Bronchial epithelial cell (primary cell): ENCODE results near the gene REM2. TPM values are rescaled to one million over a fixed set of nuclear protein-coding genes. Genes with fewer than 3 reads are reported as not detected.
A peak's percentile ranks its signal among the peaks of the same experiment; 100 is the strongest.

Source experiments
- DNase-seq: peaks from one replicate; pipeline ENCODE4 v3.0.0-alpha.2; 2010; ENCODE audit warnings: low read depth
- FAIRE-seq: peaks from 2 replicates; lab custom pipeline; 2011; peaks lifted over from hg19 to GRCh38; lab: Jason Lieb, UNC
- H3K27me3 ChIP-seq: 2 replicates; pipeline ENCODE4 v1.5.1; 2011; ENCODE audit warnings: low read length; ENCODE audit not compliant: control insufficient read depth, insufficient read depth
- H3K36me3 ChIP-seq: 2 replicates; pipeline ENCODE4 v1.5.1; 2011; ENCODE audit warnings: low read length; ENCODE audit not compliant: control insufficient read depth, insufficient read depth
- H3K4me3 ChIP-seq: 2 replicates; pipeline ENCODE4 v1.5.1; 2011; ENCODE audit warnings: mild to moderate bottlenecking, low read depth, low read length, control low read depth
- total RNA-seq: library from RNA; depleted of rRNA; stranded (reverse); fragments of >200 nt; gene quantifications from 2 replicates; pipeline ENCODE4 v1.2.1, GENCODE V29; 2014
- TF ChIP-seq, protein P1 (sequence below): IDR thresholded peaks from 2 replicates; pipeline ENCODE4 v1.5.1; 2011; ENCODE audit warnings: mild to moderate bottlenecking, moderate library complexity, low read length, control low read depth, inconsistent platforms; ENCODE audit not compliant: insufficient read depth, severe bottlenecking

Gene REM2, protein sequence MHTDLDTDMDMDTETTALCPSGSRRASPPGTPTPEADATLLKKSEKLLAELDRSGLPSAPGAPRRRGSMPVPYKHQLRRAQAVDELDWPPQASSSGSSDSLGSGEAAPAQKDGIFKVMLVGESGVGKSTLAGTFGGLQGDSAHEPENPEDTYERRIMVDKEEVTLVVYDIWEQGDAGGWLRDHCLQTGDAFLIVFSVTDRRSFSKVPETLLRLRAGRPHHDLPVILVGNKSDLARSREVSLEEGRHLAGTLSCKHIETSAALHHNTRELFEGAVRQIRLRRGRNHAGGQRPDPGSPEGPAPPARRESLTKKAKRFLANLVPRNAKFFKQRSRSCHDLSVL
- under 0.01 TPM in 1 of 2 replicates, not detected in the other for total RNA-seq

DNA sequence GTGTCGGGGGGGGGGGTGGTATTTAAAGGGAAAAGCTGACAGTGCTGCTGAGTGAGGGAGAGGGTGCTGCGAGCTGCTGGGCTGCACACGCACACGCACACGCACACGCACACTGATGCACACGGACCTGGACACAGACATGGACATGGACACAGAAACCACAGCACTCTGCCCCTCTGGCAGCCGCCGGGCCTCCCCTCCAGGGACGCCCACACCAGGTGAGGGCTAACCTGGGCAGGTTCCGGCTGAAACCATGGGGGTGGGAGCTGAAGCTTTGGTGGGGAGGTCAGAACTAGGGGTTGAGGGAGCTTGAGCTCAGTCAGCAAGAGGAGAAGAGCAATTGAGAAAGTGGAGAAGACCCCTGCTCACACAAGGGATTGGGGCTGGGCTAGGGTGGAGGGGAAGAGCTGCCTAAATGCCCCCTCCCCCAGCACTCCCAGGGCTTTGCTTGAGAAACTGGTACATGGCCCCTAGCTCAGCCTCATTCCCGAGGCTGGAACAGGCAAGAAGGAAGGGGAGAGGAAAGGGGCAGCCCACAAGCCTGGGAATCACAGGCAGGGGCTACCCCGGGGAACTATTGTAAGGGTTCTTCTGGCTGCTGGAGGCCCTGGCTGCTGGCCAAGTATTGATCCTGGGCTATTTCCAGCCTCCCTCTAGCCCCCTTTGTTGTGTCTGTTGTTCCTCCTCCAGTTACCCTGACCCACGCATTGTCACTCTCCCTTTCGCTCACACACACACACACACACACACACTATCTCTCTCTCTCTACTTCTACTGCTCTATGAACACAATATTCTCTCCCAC is at the start of gene REM2:
TSS of gene REM2 (plus strand) at position 50 of the 804 bp plus-strand sequence. CDS start at position 116, 66 bp downstream.
- TF ChIP-seq, protein P1, sequence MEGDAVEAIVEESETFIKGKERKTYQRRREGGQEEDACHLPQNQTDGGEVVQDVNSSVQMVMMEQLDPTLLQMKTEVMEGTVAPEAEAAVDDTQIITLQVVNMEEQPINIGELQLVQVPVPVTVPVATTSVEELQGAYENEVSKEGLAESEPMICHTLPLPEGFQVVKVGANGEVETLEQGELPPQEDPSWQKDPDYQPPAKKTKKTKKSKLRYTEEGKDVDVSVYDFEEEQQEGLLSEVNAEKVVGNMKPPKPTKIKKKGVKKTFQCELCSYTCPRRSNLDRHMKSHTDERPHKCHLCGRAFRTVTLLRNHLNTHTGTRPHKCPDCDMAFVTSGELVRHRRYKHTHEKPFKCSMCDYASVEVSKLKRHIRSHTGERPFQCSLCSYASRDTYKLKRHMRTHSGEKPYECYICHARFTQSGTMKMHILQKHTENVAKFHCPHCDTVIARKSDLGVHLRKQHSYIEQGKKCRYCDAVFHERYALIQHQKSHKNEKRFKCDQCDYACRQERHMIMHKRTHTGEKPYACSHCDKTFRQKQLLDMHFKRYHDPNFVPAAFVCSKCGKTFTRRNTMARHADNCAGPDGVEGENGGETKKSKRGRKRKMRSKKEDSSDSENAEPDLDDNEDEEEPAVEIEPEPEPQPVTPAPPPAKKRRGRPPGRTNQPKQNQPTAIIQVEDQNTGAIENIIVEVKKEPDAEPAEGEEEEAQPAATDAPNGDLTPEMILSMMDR = no peak
- FAIRE-seq (no peak), DNase-seq (no peak)
- Histone ChIP-seq H3K36me3 (peaks cover 7% of the 10 kb centered on the region), H3K4me3 (no peak within 1 kb of the TSS), H3K27me3 (no peaks in the 10 kb centered on the region)

DNA sequence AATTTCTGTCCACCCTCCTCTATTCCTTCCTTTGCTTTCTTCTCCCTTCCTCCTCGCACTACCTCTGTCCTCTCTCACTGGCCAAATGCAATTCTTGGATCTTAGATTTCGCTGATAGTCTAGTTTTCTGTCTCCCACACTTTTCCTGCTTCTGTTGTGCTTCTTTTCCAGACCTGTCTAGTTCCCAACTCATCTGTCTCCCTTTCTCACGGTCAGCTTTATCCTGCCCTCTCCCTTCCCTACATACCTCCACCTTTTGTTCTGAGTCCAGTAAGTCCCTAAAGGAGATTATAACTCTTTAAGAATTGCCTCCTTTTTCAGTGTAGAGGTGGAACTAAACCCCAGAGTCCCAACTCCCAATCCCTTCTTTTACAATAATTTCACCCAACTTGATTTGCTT is 47.5 kb upstream of the REM2 start:
- TF ChIP-seq, protein P1 = no peak
- Histone ChIP-seq H3K4me3 (no peak overlapping the region), H3K36me3 (peaks cover 9% of the 10 kb centered on the region), H3K27me3 (no peaks in the 10 kb centered on the region)
- FAIRE-seq (no peak), DNase-seq (no peak)

DNA sequence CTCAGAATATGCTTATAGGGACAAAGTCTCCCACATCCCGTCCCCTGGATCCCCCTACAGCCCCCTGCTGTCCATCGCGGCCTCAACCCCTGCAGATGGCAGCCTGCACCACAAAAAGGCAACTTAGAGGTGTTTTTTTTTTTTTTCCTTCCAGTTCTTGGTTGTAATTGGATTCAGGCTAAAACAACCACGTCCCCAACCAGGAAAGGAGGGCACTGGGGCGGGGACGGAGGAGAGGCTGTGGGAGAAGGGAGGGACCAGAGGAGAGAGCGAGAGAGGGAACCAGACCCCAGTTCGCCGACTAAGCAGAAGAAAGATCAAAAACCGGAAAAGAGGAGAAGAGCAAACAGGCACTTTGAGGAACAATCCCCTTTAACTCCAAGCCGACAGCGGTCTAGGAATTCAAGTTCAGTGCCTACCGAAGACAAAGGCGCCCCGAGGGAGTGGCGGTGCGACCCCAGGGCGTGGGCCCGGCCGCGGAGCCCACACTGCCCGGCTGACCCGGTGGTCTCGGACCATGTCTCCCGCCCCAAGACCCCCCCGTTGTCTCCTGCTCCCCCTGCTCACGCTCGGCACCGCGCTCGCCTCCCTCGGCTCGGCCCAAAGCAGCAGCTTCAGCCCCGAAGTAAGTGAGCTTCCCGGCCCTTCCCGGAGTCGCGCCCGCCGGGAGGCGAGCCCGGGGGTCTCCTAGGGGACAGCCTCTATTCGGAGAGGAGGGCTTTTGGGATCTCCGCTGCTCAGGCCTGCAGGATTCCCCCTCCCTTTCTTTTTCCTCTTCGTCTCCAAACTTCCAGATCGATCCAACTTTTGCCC is 46.5 kb upstream of the REM2 start, which contains the start of gene MMP14:
TSS of gene MMP14 (plus strand) at position 285 of the 813 bp plus-strand sequence. CDS start at position 518, 233 bp downstream.
- DNase-seq = peak; percentile 50

DNA sequence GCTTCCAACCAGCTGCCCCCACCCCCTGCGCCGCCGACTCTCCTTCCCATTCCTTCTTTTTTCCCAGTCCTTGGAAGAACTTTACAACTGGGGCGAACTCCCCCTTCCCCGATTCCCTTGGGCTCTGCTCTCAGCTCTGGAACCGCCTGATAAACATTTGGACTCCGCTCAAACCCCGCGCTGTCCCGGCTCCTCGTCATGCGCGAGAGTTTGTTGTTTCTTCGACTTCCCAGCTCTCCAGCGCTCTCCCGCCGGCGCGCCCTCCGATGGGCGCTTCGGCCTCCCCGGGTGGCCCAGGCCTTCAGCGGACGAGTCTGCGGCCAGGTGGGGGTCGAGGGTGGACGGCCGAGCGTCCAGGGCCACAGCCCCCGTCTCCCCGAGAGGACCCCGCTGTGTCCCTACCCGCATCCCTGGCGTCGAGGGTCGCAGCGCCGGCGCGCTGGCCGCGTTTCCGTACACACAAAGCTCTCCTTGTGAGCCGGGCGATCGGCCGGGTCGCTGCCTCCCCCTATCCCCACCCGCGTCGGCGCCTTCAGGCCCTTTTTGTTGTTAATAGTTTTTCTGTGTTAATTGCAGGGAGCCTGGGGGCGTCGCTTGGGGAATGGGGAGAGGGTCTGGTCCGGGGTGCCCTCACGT is 45.8 kb upstream of the REM2 start:
- peak overlapping the region; percentile 68 for H3K4me3 ChIP-seq
- DNase-seq (no peak), FAIRE-seq (no peak)
- TF ChIP-seq, protein P1 = peak; percentile 11
- no peaks in the 10 kb centered on the region for H3K27me3 ChIP-seq
- peaks cover 24% of the 10 kb centered on the region for H3K36me3 ChIP-seq

More for the DNA sequence above, 46.5 kb upstream of the REM2 start, which contains the start of gene MMP14:
- Histone ChIP-seq H3K36me3 (peaks cover 17% of the 10 kb centered on the region), H3K4me3 (peak within 1 kb of the TSS; percentile 68), H3K27me3 (no peaks in the 10 kb centered on the region)
- TF ChIP-seq, protein P1 = peak; percentile 3
- no peak for FAIRE-seq
